Activated naive CD4-positive, alpha-beta T cell treated with anti-CD3 and anti-CD28 coated beads for 36 hours (primary cell): ENCODE measurements around the gene MFSD2A. TPM values are rescaled to one million over a fixed set of nuclear protein-coding genes. Genes with fewer than 3 reads are reported as not detected.
A peak's percentile ranks its signal among the peaks of the same experiment; 100 is the strongest.

Experiments
- CTCF ChIA-PET: fragments of 350-600 bp; sonication (Branson Sonifier 250); formaldehyde crosslinking; loops from one replicate; lab custom pipeline; 2021; ENCODE audit warnings: antibody characterized with exemption; lab: Charles Lee
- DNase-seq: peaks from one replicate; pipeline ENCODE4 v3.0.0-alpha.2; 2020
- H3K27ac Mint-ChIP-seq: one replicate; pipeline ENCODE4 v1.8.0; 2021; ENCODE audit warnings: mild to moderate bottlenecking, mixed read lengths
- H3K27me3 Mint-ChIP-seq: one replicate; pipeline ENCODE4 v1.8.0; 2021; ENCODE audit warnings: low read depth, mixed read lengths
- H3K36me3 Mint-ChIP-seq: one replicate; pipeline ENCODE4 v1.8.0; 2021; ENCODE audit warnings: low read depth, mixed read lengths
- H3K4me1 Mint-ChIP-seq: one replicate; pipeline ENCODE4 v1.8.0; 2021; ENCODE audit warnings: low read depth, mixed read lengths
- H3K4me3 Mint-ChIP-seq: one replicate; pipeline ENCODE4 v1.8.0; 2021; ENCODE audit warnings: mild to moderate bottlenecking, moderate library complexity, mixed read lengths
- H3K9me3 Mint-ChIP-seq: one replicate; pipeline ENCODE4 v1.8.0; 2021; ENCODE audit warnings: mixed read lengths
- intact Hi-C: fragments of 100-400 bp; cut with micrococcal nuclease; formaldehyde crosslinking; loops from one replicate; pipeline ENCODE4 v1.15.1; 2023
- total RNA-seq, 2 experiments: library from RNA; stranded (reverse); gene quantifications; one replicate each; pipeline ENCODE4 v1.2.3, GENCODE V29; 2021

The MFSD2A gene
- total RNA-seq, 2 experiments from 2014 or later: 4.0 to 4.5 TPM

DNA sequence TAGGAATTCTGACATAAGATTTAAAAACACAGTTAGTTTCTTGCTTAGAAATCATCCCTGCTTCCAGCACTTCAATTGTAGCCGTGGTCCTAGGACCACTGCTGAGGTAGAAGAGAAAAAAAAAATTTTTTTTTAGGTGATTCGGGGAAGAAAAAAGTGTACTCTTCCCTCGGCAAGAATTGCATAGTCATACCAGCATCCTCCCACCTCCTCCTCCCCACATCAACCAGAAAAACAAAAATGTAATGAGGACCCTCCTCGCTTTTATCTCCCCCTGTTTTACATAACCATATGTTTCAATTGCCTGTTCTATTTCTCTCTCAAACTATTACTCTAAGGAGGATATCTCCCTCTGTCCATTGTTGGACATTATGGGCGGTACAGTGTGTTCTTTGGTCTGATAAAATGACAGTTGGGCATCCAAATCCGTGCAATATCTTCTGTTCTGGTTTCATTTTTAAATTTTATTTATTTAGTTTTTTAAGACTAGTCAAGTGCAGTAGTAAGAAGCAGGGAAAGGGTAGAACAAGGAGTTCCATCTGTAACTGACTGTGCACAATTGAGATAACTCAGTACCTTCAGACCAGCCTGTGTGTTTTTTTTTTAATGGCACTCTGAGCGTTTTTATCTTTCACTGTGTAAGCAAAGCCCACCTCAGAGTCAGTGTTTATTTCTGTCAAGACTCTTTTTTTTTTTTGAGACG, 10.4 kb upstream of the MFSD2A start:
- no peak overlapping the region for H3K4me3 Mint-ChIP-seq
- H3K27ac Mint-ChIP-seq: no peak overlapping the region
- H3K4me1 Mint-ChIP-seq: peaks cover 4% of the 10 kb centered on the region
- no peaks in the 10 kb centered on the region for H3K36me3 Mint-ChIP-seq
- no peaks in the 10 kb centered on the region for H3K9me3 Mint-ChIP-seq
- intact Hi-C loops: no loop called here
- no peak for DNase-seq
- CTCF ChIA-PET: interaction anchor here (0.7 to 0.8 kb wide), 2 partner anchors 15 to 17 kb away, joined by 3 to 6 read pairs; no protein-coding TSS in a partner anchor
- no peaks in the 10 kb centered on the region for H3K27me3 Mint-ChIP-seq

DNA sequence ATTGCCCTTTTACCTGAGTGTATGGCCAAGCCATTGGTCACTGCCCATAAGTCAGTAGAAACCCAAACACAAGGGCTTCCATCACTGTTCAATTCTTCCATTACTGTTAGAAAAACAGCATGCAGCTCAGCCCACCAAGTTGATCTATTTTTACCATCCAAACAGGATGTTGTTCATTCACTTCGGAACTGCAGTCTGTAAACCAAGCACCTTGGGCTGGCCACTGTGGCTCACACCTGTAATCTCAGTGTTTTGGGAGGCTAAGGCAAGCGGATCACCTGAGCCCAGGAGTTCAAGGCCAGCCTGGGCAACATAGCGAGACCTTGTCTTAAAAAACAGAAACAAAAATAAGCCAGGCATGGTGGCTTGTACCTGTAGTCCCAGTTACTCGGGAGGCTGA, 8.7 kb upstream of the MFSD2A start:
- Mint-ChIP-seq H3K4me1 (peaks cover 4% of the 10 kb centered on the region), H3K27ac (no peak overlapping the region), H3K4me3 (no peak overlapping the region), H3K27me3 (no peaks in the 10 kb centered on the region), H3K9me3 (no peaks in the 10 kb centered on the region), H3K36me3 (no peaks in the 10 kb centered on the region)
- no peak for DNase-seq
- CTCF ChIA-PET: interaction anchor here (0.6 kb wide), 1 partner anchor 29 kb away, joined by 3 read pairs; no protein-coding TSS in a partner anchor
- intact Hi-C loops: no loop called here

DNA sequence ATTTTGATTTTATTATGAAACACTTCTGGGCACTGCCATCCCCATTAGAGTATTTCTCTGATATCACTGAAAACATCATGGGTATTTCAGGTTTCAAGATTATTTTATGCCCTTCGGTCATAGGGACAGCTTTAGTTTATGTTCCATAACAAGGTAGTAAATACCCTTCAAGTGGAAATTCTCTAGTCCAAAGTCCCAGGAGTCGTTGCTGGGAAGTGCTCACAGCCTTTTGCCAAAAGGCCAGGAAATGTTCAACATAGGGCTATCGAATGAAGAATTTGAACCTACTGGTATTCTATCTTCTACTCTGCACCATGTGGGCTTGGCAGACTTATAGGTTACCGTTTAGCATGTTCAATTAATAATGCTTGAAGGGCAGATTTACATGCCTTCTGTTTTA, 7.7 kb upstream of the MFSD2A start:
- Mint-ChIP-seq H3K4me3 (no peak overlapping the region), H3K27ac (no peak overlapping the region), H3K9me3 (no peaks in the 10 kb centered on the region), H3K36me3 (no peaks in the 10 kb centered on the region), H3K27me3 (no peaks in the 10 kb centered on the region), H3K4me1 (peaks cover 4% of the 10 kb centered on the region)
- CTCF ChIA-PET: interaction anchor here (0.6 to 0.7 kb wide), 2 partner anchors 25 to 537 kb away, joined by 3 to 5 read pairs; no protein-coding TSS in a partner anchor
- intact Hi-C loops: no loop called here
- no peak for DNase-seq

DNA sequence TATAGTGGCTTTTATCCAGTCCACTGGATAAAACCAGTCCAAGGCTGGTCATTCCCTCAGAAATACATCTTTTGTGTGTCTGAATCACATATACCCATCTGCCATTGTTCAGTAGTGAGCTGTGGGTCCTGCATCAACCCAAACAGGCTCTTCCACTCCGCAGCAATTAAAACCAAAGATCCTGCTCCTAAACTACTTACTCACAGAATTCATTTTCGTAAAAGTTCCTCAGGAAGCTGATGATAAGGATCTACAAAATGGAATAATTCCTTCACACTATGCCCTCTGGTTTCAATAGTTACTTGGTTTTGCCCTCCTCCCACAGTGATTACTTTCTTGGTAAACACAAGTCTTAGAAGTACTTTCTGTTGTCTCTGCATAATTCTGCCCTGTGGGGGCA, 5.1 kb upstream of the MFSD2A start:
- no peak overlapping the region for H3K4me3 Mint-ChIP-seq
- CTCF ChIA-PET: interaction anchor here (1.3 kb wide), 1 partner anchor 30 kb away, joined by 3 read pairs; no protein-coding TSS in a partner anchor
- no peaks in the 10 kb centered on the region for H3K27me3 Mint-ChIP-seq
- no peaks in the 10 kb centered on the region for H3K36me3 Mint-ChIP-seq
- no peak for DNase-seq
- H3K27ac Mint-ChIP-seq: no peak overlapping the region
- H3K9me3 Mint-ChIP-seq: no peaks in the 10 kb centered on the region
- H3K4me1 Mint-ChIP-seq: peaks cover 4% of the 10 kb centered on the region
- intact Hi-C loops: no loop called here

DNA sequence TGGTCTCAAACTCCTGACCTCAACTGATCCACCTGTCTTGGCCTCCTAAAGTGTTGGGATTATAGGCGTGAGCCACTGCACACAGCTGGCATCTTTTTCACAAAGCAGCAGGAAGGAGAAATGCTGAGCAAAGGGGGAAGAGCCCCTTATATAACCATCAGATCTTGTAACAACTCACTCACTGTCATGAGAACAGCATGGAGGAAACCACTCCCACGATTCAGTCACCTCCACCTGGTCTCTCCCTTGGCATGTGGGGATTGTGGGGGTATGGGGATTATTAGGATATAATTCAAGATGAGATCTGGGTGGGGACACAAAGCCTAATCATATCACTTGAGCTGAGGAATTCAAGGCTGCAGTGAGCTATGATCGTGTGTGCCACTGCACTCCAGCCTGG, 3.0 kb upstream of the MFSD2A start:
- no peaks in the 10 kb centered on the region for H3K27me3 Mint-ChIP-seq
- H3K9me3 Mint-ChIP-seq: no peaks in the 10 kb centered on the region
- H3K4me1 Mint-ChIP-seq: peaks cover 18% of the 10 kb centered on the region
- no peak for DNase-seq
- intact Hi-C loops: no loop called here
- H3K4me3 Mint-ChIP-seq: no peak overlapping the region
- CTCF ChIA-PET: interaction anchor here (1.3 kb wide), 1 partner anchor 136 kb away, joined by 3 read pairs; no protein-coding TSS in a partner anchor
- peaks cover 10% of the 10 kb centered on the region for H3K36me3 Mint-ChIP-seq
- no peak overlapping the region for H3K27ac Mint-ChIP-seq

DNA sequence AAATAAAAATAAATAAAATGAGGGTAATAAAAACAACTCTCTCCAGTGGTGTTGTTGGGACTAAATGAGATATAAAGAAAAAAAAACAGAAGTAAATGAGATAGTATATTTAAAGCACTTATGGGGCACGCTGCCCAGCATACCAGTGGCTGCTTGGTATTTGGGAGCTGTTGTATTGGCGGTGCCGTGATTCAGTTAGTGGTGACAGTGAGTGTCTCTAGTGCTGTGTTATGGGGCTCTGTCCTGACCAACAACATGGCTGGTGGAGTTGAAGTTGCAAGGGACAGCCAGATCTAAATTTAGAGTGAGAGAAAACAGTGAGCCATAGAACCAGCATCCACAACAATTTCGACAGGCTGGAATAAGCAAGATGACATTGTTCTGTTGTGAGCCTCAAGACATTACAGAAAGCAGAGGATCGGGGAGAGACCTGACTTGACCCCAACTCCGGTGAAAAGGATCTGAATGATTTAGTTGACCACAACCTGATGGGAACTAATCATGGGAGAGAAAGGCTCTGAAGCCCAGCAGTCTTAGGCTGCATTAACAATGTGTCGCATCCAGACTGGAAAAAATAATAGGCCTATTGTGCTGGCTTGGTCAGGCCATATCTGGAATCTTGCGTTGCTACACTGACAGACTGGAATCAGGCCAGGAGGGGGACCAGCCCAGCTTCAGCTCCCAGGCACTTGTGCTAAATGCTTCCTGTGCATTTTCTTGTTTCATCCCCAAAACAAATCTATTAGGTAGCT, 2.4 kb upstream of the MFSD2A start:
- CTCF ChIA-PET: interaction anchor here (0.6 to 1.1 kb wide), 3 partner anchors 10 to 848 kb away, joined by 3 to 4 read pairs (median 3); no protein-coding TSS in a partner anchor
- no peak overlapping the region for H3K4me3 Mint-ChIP-seq

DNA sequence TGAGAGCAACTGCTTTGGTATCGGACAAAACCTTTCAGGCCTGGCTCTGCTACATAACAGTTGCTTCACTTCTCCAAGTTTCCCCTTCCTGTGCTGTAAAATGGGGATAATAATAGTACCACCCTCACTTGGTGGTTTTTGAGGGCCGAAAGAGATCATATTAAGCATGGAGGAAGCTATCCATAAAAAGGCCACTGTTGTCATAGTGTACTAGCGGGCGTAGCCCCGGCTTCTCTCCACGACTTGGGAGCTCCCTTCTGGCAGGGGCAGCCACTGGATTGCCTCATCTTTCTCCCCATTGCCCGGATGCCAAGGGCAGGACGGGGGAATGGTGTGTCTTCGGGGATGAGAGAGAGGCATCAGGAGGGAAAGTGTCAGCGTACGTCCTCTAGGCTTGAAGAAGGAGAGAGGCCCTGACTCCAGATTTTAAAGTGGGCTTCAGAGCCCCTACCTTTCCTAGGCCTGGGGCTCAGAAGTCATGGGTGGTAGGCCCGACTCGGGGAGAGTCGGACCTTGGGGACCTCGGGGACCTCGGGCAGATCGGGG, 548 bp upstream of the MFSD2A start:
- Mint-ChIP-seq H3K36me3 (peaks cover 21% of the 10 kb centered on the region), H3K4me3 (peak overlapping the region; percentile 88), H3K27ac (peak overlapping the region; percentile 57), H3K4me1 (peaks cover 27% of the 10 kb centered on the region), H3K9me3 (no peaks in the 10 kb centered on the region), H3K27me3 (no peaks in the 10 kb centered on the region)
- CTCF ChIA-PET: interaction anchor here (1.2 kb wide), 1 partner anchor 20 kb away, joined by 5 read pairs; no protein-coding TSS in a partner anchor
- intact Hi-C loops: loop anchor here (2.0 kb wide), 1 partner anchor 36 kb away; no protein-coding TSS in a partner anchor
- DNase-seq: no peak

More for the DNA sequence above, 2.4 kb upstream of the MFSD2A start:
- peaks cover 15% of the 10 kb centered on the region for H3K36me3 Mint-ChIP-seq
- H3K4me1 Mint-ChIP-seq: peaks cover 24% of the 10 kb centered on the region
- H3K27me3 Mint-ChIP-seq: no peaks in the 10 kb centered on the region
- intact Hi-C loops: no loop called here
- H3K9me3 Mint-ChIP-seq: no peaks in the 10 kb centered on the region
- H3K27ac Mint-ChIP-seq: no peak overlapping the region
- DNase-seq: no peak

DNA sequence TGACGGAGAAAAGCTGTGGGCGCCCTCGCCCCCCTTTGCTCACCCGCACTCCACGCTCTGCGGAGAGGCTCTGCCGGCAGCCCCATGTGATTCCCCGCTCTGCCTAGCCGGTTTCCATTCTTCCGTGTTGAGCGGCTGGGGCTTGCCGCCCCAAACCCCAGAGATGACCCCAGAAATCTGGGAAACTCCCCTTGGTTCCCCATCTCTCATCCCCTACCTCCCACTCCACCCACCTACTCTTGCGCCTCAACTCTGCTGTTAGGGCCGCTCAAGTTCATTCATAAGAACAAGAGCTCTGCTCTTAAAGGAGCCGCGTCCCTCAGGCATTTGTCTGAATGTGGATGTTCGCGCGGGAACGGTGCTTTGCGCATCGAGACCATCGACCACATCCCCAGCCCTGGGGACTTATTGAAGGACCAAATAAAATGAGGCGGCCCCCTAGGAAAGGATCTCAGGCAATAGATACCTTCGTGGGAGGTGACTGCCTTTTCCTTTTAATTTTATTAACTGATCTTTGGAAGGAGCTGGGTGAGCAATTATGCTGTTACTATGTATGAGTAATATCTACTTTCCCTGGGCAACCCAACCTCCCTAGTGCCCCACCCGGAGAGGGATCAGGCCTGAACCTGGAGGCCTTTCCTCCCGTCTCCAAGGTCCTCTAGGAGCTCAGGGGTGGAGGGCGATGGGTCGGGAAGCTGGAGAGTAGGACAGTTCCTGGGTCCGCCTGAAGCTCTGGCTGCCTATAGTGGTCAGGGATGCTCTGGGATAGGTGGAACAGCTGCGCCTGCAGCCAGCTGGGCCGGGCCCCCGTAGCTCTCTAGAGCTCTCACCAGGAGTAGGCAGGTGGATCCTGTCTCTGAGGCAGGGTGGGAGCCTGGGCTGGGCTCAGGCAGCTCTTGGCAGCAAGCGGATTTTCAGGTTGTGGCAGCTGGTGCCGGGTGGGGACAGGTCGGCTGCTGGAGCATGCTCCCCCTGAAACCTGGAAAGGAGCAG, 898 bp downstream of the MFSD2A start:
- CTCF ChIA-PET: interaction anchor here (0.5 to 1.4 kb wide), 8 partner anchors 16 to 532 kb away, joined by 3 to 9 read pairs (median 4); partner anchors contain the start of gene MYCL
- H3K4me3 Mint-ChIP-seq: peak overlapping the region; percentile 88
- intact Hi-C loops: loop anchor here (1.0 to 5.0 kb wide), 4 partner anchors 37 to 139 kb away; partner anchors contain the start of gene TRIT1
- H3K36me3 Mint-ChIP-seq: peaks cover 32% of the 10 kb centered on the region
- no peaks in the 10 kb centered on the region for H3K9me3 Mint-ChIP-seq
- peak; percentile 83 for DNase-seq
- H3K4me1 Mint-ChIP-seq: peaks cover 38% of the 10 kb centered on the region
- H3K27ac Mint-ChIP-seq: peak overlapping the region; percentile 77
- no peaks in the 10 kb centered on the region for H3K27me3 Mint-ChIP-seq

DNA sequence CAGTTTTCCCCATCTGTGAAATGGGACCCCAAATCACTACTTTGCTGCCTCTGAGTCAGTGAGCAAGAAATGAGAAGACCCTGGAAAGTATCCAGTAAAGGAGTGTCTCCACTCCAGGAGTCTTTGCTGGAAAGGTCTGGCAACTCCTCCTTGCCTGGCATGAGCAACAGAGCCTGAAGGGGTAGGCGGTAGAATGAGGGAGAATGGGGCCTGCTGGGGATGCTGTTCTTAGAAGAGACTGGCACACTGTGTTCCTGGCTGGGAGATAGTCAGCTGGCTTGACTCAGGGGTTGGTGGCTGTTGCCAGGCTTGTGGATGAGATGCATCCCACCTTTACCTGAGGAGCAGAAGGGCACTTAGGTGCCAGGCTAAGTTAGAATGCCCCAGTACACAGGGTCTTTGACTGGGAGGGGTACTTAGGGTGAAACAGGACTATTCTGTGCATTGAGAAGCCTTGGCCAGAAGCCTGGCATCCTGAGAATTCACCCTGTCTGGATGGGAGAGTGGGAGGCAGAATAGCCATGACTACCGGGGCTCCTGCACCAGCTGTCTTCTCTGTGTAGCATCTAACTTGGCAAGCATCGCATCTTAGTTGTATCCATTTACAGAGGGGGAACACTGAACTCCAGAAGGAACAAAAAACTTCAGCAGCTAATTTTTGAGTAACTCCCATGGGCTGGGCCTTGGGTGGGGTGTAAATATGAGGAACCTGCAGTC, 2.5 kb downstream of the MFSD2A start:
- Mint-ChIP-seq H3K9me3 (no peaks in the 10 kb centered on the region), H3K4me1 (peaks cover 39% of the 10 kb centered on the region), H3K4me3 (no peak overlapping the region), H3K27me3 (no peaks in the 10 kb centered on the region), H3K27ac (no peak overlapping the region), H3K36me3 (peaks cover 39% of the 10 kb centered on the region)
- no peak for DNase-seq
- CTCF ChIA-PET: interaction anchor here (0.8 to 1.3 kb wide), 5 partner anchors 10 to 158 kb away, joined by 3 to 4 read pairs (median 3); partner anchors contain the start of gene MYCL
- intact Hi-C loops: loop anchor here (5.0 kb wide), 1 partner anchor 75 kb away; no protein-coding TSS in a partner anchor

DNA sequence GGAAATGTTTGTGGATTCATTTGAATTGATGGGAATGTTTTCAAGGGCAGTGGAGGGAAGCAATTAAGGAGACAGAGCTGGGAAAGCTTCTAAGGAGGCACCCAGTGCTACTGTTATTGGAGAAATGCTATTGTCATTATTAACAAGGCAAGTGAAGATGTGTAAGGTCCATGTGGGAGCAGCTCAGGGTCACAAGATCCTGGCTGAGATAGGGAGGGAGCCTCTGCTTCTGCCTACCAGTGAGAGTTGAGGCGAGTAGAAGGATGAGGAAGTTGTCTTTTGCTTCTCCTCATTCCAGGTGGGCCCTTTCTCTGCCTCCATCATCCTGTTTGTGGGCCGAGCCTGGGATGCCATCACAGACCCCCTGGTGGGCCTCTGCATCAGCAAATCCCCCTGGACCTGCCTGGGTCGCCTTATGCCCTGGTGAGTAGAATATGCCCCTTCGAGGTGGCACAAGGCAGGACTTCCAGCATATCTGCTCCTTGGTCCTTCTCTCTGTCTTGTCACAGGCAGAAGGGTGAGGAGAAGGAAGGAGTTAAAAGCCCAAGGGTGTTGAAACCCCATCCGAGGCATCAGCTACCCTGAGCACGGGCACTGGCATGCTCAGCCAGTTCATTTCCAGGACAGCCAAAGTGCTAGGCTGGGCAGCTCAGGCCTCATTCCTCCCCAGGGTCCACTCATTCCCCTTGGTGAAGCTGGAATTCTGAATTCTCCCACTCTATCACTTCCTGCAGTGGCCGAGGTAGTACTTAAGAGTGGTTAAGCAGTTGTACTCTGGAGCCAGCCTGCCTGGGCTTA, 3.7 kb downstream of the MFSD2A start:
- Mint-ChIP-seq H3K27me3 (no peaks in the 10 kb centered on the region), H3K4me3 (no peak overlapping the region), H3K36me3 (peaks cover 46% of the 10 kb centered on the region), H3K9me3 (no peaks in the 10 kb centered on the region), H3K27ac (peak overlapping the region; percentile 37), H3K4me1 (peaks cover 39% of the 10 kb centered on the region)
- intact Hi-C loops: loop anchor here (5.0 kb wide), 1 partner anchor 74 kb away; no protein-coding TSS in a partner anchor
- CTCF ChIA-PET: interaction anchor here (0.8 to 1.3 kb wide), 3 partner anchors 9 to 160 kb away, joined by 3 to 4 read pairs (median 3); no protein-coding TSS in a partner anchor
- DNase-seq: no peak
